RWPE1 (cell line): ENCODE measurements around the gene RAB37.

Source experiments
- CTCF ChIA-PET: fragments of 350-600 bp; sonication (Branson Sonifier 250); formaldehyde crosslinking; extraction: SDS; loops from one replicate; lab custom pipeline; 2021; lab: Yijun Ruan, JAX
- POLR2A ChIA-PET: fragments of 400-600 bp; formaldehyde crosslinking; extraction: SDS; loops from one replicate; lab custom pipeline; 2020; ENCODE audit warnings: antibody characterized with exemption; ENCODE audit not compliant: low non-redundant PET; lab: Yijun Ruan, JAX
- DNase-seq: peaks from one replicate; pipeline ENCODE4 v3.0.0; 2012; ENCODE audit warnings: low spot score
- H3K27ac ChIP-seq: fragments of 450-650 bp; 2 replicates; pipeline ENCODE4 v1.5.1; 2017
- CTCF ChIP-seq: fragments of 450-650 bp; conservative IDR thresholded peaks from 2 replicates; pipeline ENCODE4 v1.5.1; 2017; ENCODE audit warnings: low read depth, mild to moderate bottlenecking

The RAB37 gene

GRCh38 chr17:74755533-74755932, 18.5 kb downstream of the RAB37 start:
- peak overlapping the region; percentile 100 for H3K27ac ChIP-seq
- DNase-seq = no peak
- TF ChIP-seq CTCF = no peak
- ChIA-PET POLR2A (no interaction called here), CTCF (interaction anchor here (0.9 kb wide), 1 partner anchor 15 kb away, joined by 5 read pairs; no protein-coding TSS in a partner anchor)

- DNase-seq = no peak
- CTCF ChIA-PET = interaction anchor here (0.6 to 5.5 kb wide), 3 partner anchors 11 to 205 kb away, joined by 3 to 41 read pairs (median 36); no protein-coding TSS in a partner anchor
- POLR2A ChIA-PET = no interaction called here
- peak overlapping the region; percentile 100 for H3K27ac ChIP-seq
- TF ChIP-seq CTCF = no peak
Observed at GRCh38 chr17:74756891-74757290, 19.8 kb downstream of the RAB37 start.

- POLR2A ChIA-PET = interaction anchor here (1.8 kb wide), 1 partner anchor 8 kb away, joined by 8 read pairs; no protein-coding TSS in a partner anchor
- CTCF ChIA-PET = interaction anchor here (4.4 to 5.5 kb wide), 2 partner anchors 12 to 13 kb away, joined by 36 to 41 read pairs; no protein-coding TSS in a partner anchor
Observed at GRCh38 chr17:74757502-74757901, 20.4 kb downstream of the RAB37 start.

GRCh38 chr17:74757931-74758847, 21.1 kb downstream of the RAB37 start:
- peak overlapping the region; percentile 100 for H3K27ac ChIP-seq
- no peak for TF ChIP-seq CTCF
- CTCF ChIA-PET = interaction anchor here (0.6 to 5.5 kb wide), 6 partner anchors 9 to 1127 kb away, joined by 3 to 41 read pairs (median 10); partner anchors contain the start of gene RAB37
- DNase-seq = peak; percentile 48
- POLR2A ChIA-PET = interaction anchor here (1.8 kb wide), 1 partner anchor 8 kb away, joined by 8 read pairs; no protein-coding TSS in a partner anchor

More at GRCh38 chr17:74757502-74757901, 20.4 kb downstream of the RAB37 start:
- TF ChIP-seq CTCF = no peak
- DNase-seq = no peak
- peak overlapping the region; percentile 100 for H3K27ac ChIP-seq

DNA sequence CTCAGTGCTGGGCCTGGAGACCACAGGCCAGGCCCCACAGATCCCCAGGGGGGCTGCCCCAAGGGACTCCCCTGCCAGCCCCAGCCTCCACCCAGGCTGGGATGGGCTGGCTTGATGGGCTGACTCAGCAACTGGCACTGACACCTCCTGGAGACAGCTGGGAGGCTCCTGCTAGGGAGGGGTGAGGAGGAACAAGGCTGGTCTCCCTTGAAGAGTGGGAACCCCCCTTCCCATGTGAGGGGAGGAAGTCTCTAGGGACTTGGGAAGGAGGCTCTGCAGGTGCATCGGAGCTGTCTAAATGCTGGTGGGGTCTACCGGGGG, 21.8 kb downstream of the RAB37 start:
- peak; percentile 79 for DNase-seq
- peak overlapping the region; percentile 100 for H3K27ac ChIP-seq
- ChIA-PET CTCF (interaction anchor here (0.6 to 5.5 kb wide), 5 partner anchors 9 to 681 kb away, joined by 3 to 41 read pairs (median 15); no protein-coding TSS in a partner anchor), POLR2A (interaction anchor here (1.1 to 1.8 kb wide), 2 partner anchors 9 to 11 kb away, joined by 3 to 8 read pairs; partner anchors contain the start of gene NHERF1)
- TF ChIP-seq CTCF = no peak

DNA sequence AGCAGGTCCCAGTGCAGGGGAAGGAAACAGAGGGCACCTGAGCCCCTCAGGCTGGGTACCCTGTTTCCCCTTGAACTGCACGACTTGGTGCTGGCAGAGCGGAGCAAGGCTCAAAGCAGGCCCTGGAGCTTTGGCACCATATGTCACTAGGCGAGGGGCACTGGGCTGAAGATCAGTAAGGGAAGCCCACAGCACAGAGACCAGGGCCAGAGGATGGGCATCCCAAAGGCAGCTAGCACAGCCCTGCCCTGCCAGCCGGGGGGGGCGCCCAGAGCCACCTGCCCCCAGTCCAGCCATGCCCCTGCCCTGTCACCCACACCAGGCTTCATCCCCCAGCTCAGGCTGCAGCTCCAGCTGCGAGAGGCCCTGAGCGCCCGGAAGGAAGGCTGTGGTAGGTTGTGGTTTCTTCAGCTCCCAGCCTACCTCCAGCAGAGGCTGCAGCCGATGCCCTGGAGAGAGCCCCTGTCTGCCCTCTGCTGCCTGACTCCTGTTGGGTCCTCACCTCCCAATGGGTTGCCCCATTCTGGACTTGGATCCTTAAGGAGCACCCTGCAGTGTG, 22.3 kb downstream of the RAB37 start:
- peak overlapping the region; percentile 100 for H3K27ac ChIP-seq
- no peak for DNase-seq
- POLR2A ChIA-PET = interaction anchor here (1.1 to 2.2 kb wide), 4 partner anchors 10 to 17 kb away, joined by 3 to 17 read pairs (median 6); partner anchors contain the start of genes NAT9 and NHERF1
- CTCF ChIA-PET = interaction anchor here (0.6 to 5.5 kb wide), 6 partner anchors 10 to 681 kb away, joined by 3 to 41 read pairs (median 10); no protein-coding TSS in a partner anchor
- TF ChIP-seq CTCF = no peak
